ENCODE measurements around the gene DOCK3. TPM values are rescaled to one million over a fixed set of nuclear protein-coding genes. Genes with fewer than 3 reads are reported as not detected.
"Not testable (repeated sequence)": the region's sequence is repeated elsewhere in the genome, so short reads cannot be mapped to it uniquely, and the experiment has no call there.

The DOCK3 gene
- total RNA-seq, 1 experiment from 2014 or later = 0.47 TPM

GRCh38 chr3:50830451-50830850, 155.7 kb downstream of the DOCK3 start:
- no peak for DNase-seq (ENCODE audit: low spot score)
- ChIA-PET POLR2A (ENCODE audit: low non-redundant PET) (no interaction called here), CTCF (no interaction called here)
- H3K4me3 ChIP-seq (ENCODE audit: low read depth, low read length, poor library complexity, severe bottlenecking) = no peak overlapping the region
- H3K9me3 ChIP-seq (ENCODE audit: low read depth, low read length, poor library complexity, severe bottlenecking) = no peaks in the 10 kb centered on the region
- H3K27me3 ChIP-seq (replicated peaks; ENCODE audit: insufficient read depth, low read depth, low read length, poor library complexity) = no peaks in the 10 kb centered on the region
- TF ChIP-seq EZH2 (IDR thresholded peaks at IDR 0.05; ENCODE audit: borderline replicate concordance, low read depth, low read length, poor library complexity, severe bottlenecking) (no peak), CTCF (conservative IDR thresholded peaks at IDR 0.05; ENCODE audit: low read depth, low read length) (no peak)
- BruUV-seq (replicated peaks) = no TSS peak
- H3K27ac ChIP-seq (ENCODE audit: low read depth, low read length, poor library complexity, severe bottlenecking) = no peak overlapping the region
- H3K36me3 ChIP-seq (ENCODE audit: insufficient read depth, low read length, poor library complexity, severe bottlenecking) = no peaks in the 10 kb centered on the region
- intact Hi-C loops (cut with micrococcal nuclease; ENCODE audit: unreplicated experiment) = no loop called here
- H3K4me1 ChIP-seq (ENCODE audit: insufficient read depth, low read length, poor library complexity, severe bottlenecking) = no peaks in the 10 kb centered on the region

- H3K27me3 ChIP-seq (replicated peaks; ENCODE audit: insufficient read depth, low read depth, low read length, poor library complexity); H3K36me3 ChIP-seq (ENCODE audit: insufficient read depth, low read length, poor library complexity, severe bottlenecking); H3K4me3 ChIP-seq (ENCODE audit: low read depth, low read length, poor library complexity, severe bottlenecking); POLR2A ChIA-PET (ENCODE audit: low non-redundant PET); H3K27ac ChIP-seq (ENCODE audit: low read depth, low read length, poor library complexity, severe bottlenecking); H3K4me1 ChIP-seq (ENCODE audit: insufficient read depth, low read length, poor library complexity, severe bottlenecking); BruUV-seq (replicated peaks); CTCF ChIA-PET; DNase-seq (ENCODE audit: low spot score); H3K9me3 ChIP-seq (ENCODE audit: low read depth, low read length, poor library complexity, severe bottlenecking); intact Hi-C loops (cut with micrococcal nuclease; ENCODE audit: unreplicated experiment): not testable (repeated sequence)
Measured at GRCh38 chr3:50831009-50831408, 156.3 kb downstream of the DOCK3 start.

- TF ChIP-seq EZH2 (IDR thresholded peaks at IDR 0.05; ENCODE audit: borderline replicate concordance, low read depth, low read length, poor library complexity, severe bottlenecking) = no peak
- TF ChIP-seq CTCF (conservative IDR thresholded peaks at IDR 0.05; ENCODE audit: low read depth, low read length) = no peak
- no TSS peak for BruUV-seq (replicated peaks)
- no peaks in the 10 kb centered on the region for H3K36me3 ChIP-seq (ENCODE audit: insufficient read depth, low read length, poor library complexity, severe bottlenecking)
Measured at GRCh38 chr3:50840983-50841489, 166.3 kb downstream of the DOCK3 start.

GRCh38 chr3:50848308-50848707, 173.6 kb downstream of the DOCK3 start:
- Histone ChIP-seq H3K27me3 (replicated peaks; ENCODE audit: insufficient read depth, low read depth, low read length, poor library complexity) (no peaks in the 10 kb centered on the region), H3K27ac (ENCODE audit: low read depth, low read length, poor library complexity, severe bottlenecking) (no peak overlapping the region), H3K4me3 (ENCODE audit: low read depth, low read length, poor library complexity, severe bottlenecking) (no peak overlapping the region), H3K4me1 (ENCODE audit: insufficient read depth, low read length, poor library complexity, severe bottlenecking) (no peaks in the 10 kb centered on the region), H3K36me3 (ENCODE audit: insufficient read depth, low read length, poor library complexity, severe bottlenecking) (no peaks in the 10 kb centered on the region), H3K9me3 (ENCODE audit: low read depth, low read length, poor library complexity, severe bottlenecking) (no peaks in the 10 kb centered on the region)
- no TSS peak for BruUV-seq (replicated peaks)
- ChIA-PET CTCF (no interaction called here), POLR2A (ENCODE audit: low non-redundant PET) (interaction anchor here (0.7 kb wide), 1 partner anchor 117 kb away, joined by 3 read pairs; no protein-coding TSS in a partner anchor)
- no peak for TF ChIP-seq EZH2 (IDR thresholded peaks at IDR 0.05; ENCODE audit: borderline replicate concordance, low read depth, low read length, poor library complexity, severe bottlenecking)
- TF ChIP-seq CTCF (conservative IDR thresholded peaks at IDR 0.05; ENCODE audit: low read depth, low read length) = no peak
- intact Hi-C loops (cut with micrococcal nuclease; ENCODE audit: unreplicated experiment) = no loop called here
- no peak for DNase-seq (ENCODE audit: low spot score)

More at GRCh38 chr3:50840983-50841489, 166.3 kb downstream of the DOCK3 start:
- ChIA-PET POLR2A (ENCODE audit: low non-redundant PET) (no interaction called here), CTCF (no interaction called here)
- H3K27me3 ChIP-seq (replicated peaks; ENCODE audit: insufficient read depth, low read depth, low read length, poor library complexity) = no peaks in the 10 kb centered on the region
- no peak overlapping the region for H3K4me3 ChIP-seq (ENCODE audit: low read depth, low read length, poor library complexity, severe bottlenecking)
- intact Hi-C loops (cut with micrococcal nuclease; ENCODE audit: unreplicated experiment) = no loop called here
- DNase-seq (ENCODE audit: low spot score) = no peak
- no peaks in the 10 kb centered on the region for H3K9me3 ChIP-seq (ENCODE audit: low read depth, low read length, poor library complexity, severe bottlenecking)
- H3K4me1 ChIP-seq (ENCODE audit: insufficient read depth, low read length, poor library complexity, severe bottlenecking) = no peaks in the 10 kb centered on the region
- H3K27ac ChIP-seq (ENCODE audit: low read depth, low read length, poor library complexity, severe bottlenecking) = no peak overlapping the region
